ENCODE results near the gene DNAH2.

DNAH2 gene

DNA sequence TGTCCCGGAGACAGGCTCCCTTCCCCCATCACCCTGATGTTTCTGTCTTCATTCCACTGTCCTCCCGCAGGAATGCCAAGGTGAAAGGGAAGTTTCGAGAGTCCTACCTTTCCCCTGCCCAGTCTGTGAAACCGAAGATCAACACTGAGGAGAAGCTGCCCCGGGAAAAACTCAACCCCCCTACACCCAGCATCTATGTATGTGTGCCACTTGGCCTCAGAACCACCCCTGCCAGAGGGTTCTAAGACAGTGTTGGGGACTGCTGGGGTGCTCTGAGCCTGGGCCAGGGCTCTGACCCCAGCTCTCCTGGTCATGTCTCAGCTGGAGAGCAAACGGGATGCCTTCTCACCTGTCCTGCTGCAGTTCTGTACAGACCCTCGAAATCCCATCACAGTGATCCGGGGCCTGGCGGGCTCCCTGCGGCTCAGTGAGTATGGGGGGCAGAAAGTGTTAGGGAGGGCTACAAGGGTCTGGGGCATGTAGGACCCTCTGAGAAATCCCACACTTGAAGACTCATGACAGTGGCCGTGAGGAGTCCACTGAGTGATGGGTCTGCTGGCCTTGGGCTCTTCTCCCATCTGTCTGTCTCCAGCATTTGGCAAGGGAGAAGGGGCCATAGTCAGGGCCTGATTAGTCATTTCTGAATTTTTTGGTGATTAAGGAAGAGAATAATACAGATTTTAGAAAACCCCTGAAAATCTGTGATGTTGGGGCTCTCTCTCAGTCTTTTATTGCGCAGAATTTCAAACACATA lies 132.4 kb downstream of the DNAH2 start:
- Histone ChIP-seq H3K4me3 (ENCODE audit: insufficient read depth, low read depth, low read length) (no peak overlapping the region), H3K27ac (ENCODE audit: insufficient read depth, low read depth, low read length, poor library complexity, severe bottlenecking) (no peak overlapping the region), H3K36me3 (ENCODE audit: control insufficient read depth, insufficient read depth, low read length) (peaks cover 54% of the 10 kb centered on the region), H3K4me1 (ENCODE audit: control insufficient read depth, insufficient read depth, low read length) (peaks cover 22% of the 10 kb centered on the region), H3K9me3 (ENCODE audit: control insufficient read depth, low read length) (no peaks in the 10 kb centered on the region), H3K27me3 (ENCODE audit: control insufficient read depth, insufficient read depth, low read length, poor library complexity, severe bottlenecking) (no peaks in the 10 kb centered on the region)
- 95% methylated on average over 12 of the region's 12 CpGs for WGBS, 2 experiments

DNA sequence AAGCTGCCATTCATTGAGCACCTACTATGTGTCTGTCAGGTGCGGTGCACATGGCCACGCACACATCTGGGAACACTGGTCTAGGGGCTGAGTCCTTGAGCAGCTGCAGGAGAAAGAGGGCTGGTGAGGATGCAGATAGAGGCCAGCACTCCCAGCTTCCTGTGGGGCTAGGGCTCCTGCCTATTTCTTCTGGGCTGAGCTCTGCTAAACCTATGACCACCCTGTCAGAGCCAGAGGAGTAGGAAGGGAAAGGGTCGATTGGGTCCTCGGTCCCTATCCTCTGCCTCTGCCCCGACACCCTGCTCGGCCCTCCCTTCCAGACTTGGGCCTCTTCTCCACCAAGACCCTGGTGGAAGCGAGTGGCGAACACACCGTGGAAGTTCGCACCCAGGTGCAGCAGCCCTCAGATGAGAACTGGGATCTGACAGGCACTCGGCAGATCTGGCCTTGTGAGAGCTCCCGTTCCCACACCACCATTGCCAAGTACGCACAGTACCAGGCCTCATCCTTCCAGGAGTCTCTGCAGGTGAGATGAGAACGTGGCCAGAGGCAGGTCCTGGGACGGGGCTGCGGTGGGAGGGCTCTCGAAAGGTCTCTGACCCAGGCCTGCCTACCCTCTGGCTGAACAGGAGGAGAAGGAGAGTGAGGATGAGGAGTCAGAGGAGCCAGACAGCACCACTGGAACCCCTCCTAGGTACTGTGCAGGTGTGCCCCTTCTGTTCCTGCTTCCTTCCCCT lies 133.3 kb downstream of the DNAH2 start:
- H3K4me1 ChIP-seq (ENCODE audit: control insufficient read depth, insufficient read depth, low read length) = peaks cover 18% of the 10 kb centered on the region
- H3K36me3 ChIP-seq (ENCODE audit: control insufficient read depth, insufficient read depth, low read length) = peaks cover 51% of the 10 kb centered on the region
- no peak overlapping the region for H3K27ac ChIP-seq (ENCODE audit: insufficient read depth, low read depth, low read length, poor library complexity, severe bottlenecking)
- H3K27me3 ChIP-seq (ENCODE audit: control insufficient read depth, insufficient read depth, low read length, poor library complexity, severe bottlenecking) = no peaks in the 10 kb centered on the region
- no peak overlapping the region for H3K4me3 ChIP-seq (ENCODE audit: insufficient read depth, low read depth, low read length)
- H3K9me3 ChIP-seq (ENCODE audit: control insufficient read depth, low read length) = no peaks in the 10 kb centered on the region
- 93 to 94% methylated on average over 17 of the region's 17 CpGs for WGBS, 2 experiments

DNA sequence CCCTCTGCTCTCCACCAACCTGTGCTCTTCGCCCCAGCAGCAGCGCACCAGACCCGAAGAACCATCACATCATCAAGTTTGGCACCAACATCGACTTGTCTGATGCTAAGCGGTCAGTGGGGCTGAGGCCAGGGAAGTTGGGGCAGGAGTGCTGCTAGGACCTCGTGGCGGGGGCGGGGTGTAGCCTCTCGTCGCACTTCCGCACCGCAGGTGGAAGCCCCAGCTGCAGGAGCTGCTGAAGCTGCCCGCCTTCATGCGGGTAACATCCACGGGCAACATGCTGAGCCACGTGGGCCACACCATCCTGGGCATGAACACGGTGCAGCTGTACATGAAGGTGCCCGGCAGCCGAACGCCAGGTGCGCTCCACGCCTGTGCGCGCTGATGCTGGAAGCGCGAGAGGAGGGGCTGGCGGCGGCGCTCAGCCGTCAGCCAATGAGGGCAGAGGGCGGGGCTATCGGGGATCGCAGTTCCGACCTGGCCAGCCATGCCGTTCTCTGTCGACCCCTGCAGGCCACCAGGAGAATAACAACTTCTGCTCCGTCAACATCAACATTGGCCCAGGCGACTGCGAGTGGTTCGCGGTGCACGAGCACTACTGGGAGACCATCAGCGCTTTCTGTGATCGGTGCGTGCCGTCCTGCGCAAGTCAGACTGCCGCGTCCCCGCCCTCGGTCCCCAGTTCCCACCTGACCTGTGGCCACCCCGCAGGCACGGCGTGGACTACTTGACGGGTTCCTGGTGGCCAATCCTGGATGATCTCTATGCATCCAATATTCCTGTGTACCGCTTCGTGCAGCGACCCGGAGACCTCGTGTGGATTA lies 134.1 kb downstream of the DNAH2 start:
- Histone ChIP-seq H3K4me1 (ENCODE audit: control insufficient read depth, insufficient read depth, low read length) (peaks cover 24% of the 10 kb centered on the region), H3K27ac (ENCODE audit: insufficient read depth, low read depth, low read length, poor library complexity, severe bottlenecking) (no peak overlapping the region), H3K4me3 (ENCODE audit: insufficient read depth, low read depth, low read length) (no peak overlapping the region), H3K27me3 (ENCODE audit: control insufficient read depth, insufficient read depth, low read length, poor library complexity, severe bottlenecking) (no peaks in the 10 kb centered on the region), H3K36me3 (ENCODE audit: control insufficient read depth, insufficient read depth, low read length) (peaks cover 48% of the 10 kb centered on the region), H3K9me3 (ENCODE audit: control insufficient read depth, low read length) (no peaks in the 10 kb centered on the region)
- WGBS, 2 experiments = 21 to 23% methylated on average over 60 of the region's 60 CpGs

DNA sequence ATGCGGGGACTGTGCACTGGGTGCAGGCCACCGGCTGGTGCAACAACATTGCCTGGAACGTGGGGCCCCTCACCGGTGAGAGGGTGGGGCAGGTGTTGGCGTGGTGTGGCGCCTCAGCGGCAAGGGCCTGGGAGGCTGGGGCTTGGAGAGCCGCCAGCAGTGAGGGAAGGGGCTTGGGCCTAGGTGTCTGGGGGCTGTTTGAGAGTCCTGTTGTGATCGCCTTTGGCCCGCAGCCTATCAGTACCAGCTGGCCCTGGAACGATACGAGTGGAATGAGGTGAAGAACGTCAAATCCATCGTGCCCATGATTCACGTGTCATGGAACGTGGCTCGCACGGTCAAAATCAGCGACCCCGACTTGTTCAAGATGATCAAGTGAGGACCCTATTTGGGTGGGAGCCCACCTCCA lies 134.7 kb downstream of the DNAH2 start:
- Histone ChIP-seq H3K4me1 (ENCODE audit: control insufficient read depth, insufficient read depth, low read length) (peaks cover 25% of the 10 kb centered on the region), H3K27ac (ENCODE audit: insufficient read depth, low read depth, low read length, poor library complexity, severe bottlenecking) (no peak overlapping the region), H3K36me3 (ENCODE audit: control insufficient read depth, insufficient read depth, low read length) (peaks cover 41% of the 10 kb centered on the region), H3K9me3 (ENCODE audit: control insufficient read depth, low read length) (no peaks in the 10 kb centered on the region), H3K27me3 (ENCODE audit: control insufficient read depth, insufficient read depth, low read length, poor library complexity, severe bottlenecking) (no peaks in the 10 kb centered on the region), H3K4me3 (ENCODE audit: insufficient read depth, low read depth, low read length) (no peak overlapping the region)
- 89% methylated on average over 20 of the region's 20 CpGs for WGBS, 2 experiments

DNA sequence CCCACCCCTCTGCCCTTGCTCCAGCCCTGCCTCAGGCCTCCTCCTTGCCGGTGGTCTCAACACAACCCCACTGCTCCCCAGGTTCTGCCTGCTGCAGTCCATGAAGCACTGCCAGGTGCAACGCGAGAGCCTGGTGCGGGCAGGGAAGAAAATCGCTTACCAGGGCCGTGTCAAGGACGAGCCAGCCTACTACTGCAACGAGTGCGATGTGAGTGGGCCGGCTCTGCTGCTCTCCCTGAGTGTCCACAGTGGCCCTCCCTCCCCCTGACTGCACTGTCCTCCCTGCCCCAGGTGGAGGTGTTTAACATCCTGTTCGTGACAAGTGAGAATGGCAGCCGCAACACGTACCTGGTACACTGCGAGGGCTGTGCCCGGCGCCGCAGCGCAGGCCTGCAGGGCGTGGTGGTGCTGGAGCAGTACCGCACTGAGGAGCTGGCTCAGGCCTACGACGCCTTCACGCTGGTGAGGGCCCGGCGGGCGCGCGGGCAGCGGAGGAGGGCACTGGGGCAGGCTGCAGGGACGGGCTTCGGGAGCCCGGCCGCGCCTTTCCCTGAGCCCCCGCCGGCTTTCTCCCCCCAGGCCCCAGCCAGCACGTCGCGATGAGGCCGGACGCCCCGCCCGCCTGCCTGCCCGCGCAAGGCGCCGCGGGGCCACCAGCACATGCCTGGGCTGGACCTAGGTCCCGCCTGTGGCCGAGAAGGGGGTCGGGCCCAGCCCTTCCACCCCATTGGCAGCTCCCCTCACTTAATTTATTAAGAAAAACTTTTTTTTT lies 135.6 kb downstream of the DNAH2 start:
- Histone ChIP-seq H3K27ac (ENCODE audit: insufficient read depth, low read depth, low read length, poor library complexity, severe bottlenecking) (no peak overlapping the region), H3K36me3 (ENCODE audit: control insufficient read depth, insufficient read depth, low read length) (peaks cover 36% of the 10 kb centered on the region), H3K4me3 (ENCODE audit: insufficient read depth, low read depth, low read length) (no peak overlapping the region), H3K4me1 (ENCODE audit: control insufficient read depth, insufficient read depth, low read length) (peaks cover 25% of the 10 kb centered on the region), H3K9me3 (ENCODE audit: control insufficient read depth, low read length) (no peaks in the 10 kb centered on the region), H3K27me3 (ENCODE audit: control insufficient read depth, insufficient read depth, low read length, poor library complexity, severe bottlenecking) (no peaks in the 10 kb centered on the region)
- 67 to 72% methylated on average over 50 to 51 of the region's 51 CpGs for WGBS, 2 experiments

DNA sequence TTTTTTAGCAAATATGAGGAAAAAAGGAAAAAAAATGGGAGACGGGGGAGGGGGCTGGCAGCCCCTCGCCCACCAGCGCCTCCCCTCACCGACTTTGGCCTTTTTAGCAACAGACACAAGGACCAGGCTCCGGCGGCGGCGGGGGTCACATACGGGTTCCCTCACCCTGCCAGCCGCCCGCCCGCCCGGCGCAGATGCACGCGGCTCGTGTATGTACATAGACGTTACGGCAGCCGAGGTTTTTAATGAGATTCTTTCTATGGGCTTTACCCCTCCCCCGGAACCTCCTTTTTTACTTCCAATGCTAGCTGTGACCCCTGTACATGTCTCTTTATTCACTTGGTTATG lies 136.1 kb downstream of the DNAH2 start:
- Histone ChIP-seq H3K27ac (ENCODE audit: insufficient read depth, low read depth, low read length, poor library complexity, severe bottlenecking) (no peak overlapping the region), H3K4me3 (ENCODE audit: insufficient read depth, low read depth, low read length) (no peak overlapping the region), H3K4me1 (ENCODE audit: control insufficient read depth, insufficient read depth, low read length) (peaks cover 26% of the 10 kb centered on the region), H3K36me3 (ENCODE audit: control insufficient read depth, insufficient read depth, low read length) (peaks cover 31% of the 10 kb centered on the region), H3K27me3 (ENCODE audit: control insufficient read depth, insufficient read depth, low read length, poor library complexity, severe bottlenecking) (no peaks in the 10 kb centered on the region), H3K9me3 (ENCODE audit: control insufficient read depth, low read length) (no peaks in the 10 kb centered on the region)
- WGBS, 2 experiments = 44 to 52% methylated on average over 21 of the region's 21 CpGs

DNA sequence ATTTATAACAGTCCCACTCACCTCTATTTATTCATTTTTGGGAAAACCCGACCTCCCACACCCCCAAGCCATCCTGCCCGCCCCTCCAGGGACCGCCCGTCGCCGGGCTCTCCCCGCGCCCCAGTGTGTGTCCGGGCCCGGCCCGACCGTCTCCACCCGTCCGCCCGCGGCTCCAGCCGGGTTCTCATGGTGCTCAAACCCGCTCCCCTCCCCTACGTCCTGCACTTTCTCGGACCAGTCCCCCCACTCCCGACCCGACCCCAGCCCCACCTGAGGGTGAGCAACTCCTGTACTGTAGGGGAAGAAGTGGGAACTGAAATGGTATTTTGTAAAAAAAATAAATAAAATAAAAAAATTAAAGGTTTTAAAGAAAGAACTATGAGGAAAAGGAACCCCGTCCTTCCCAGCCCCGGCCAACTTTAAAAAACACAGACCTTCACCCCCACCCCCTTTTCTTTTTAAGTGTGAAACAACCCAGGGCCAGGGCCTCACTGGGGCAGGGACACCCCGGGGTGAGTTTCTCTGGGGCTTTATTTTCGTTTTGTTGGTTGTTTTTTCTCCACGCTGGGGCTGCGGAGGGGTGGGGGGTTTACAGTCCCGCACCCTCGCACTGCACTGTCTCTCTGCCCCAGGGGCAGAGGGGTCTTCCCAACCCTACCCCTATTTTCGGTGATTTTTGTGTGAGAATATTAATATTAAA lies 136.7 kb downstream of the DNAH2 start:
- WGBS, 2 experiments = 5% methylated on average over 23 to 27 of the region's 31 CpGs
- peak overlapping the region; percentile 58 for H3K27ac ChIP-seq (ENCODE audit: insufficient read depth, low read depth, low read length, poor library complexity, severe bottlenecking)
- H3K27me3 ChIP-seq (ENCODE audit: control insufficient read depth, insufficient read depth, low read length, poor library complexity, severe bottlenecking) = no peaks in the 10 kb centered on the region
- peaks cover 32% of the 10 kb centered on the region for H3K4me1 ChIP-seq (ENCODE audit: control insufficient read depth, insufficient read depth, low read length)
- H3K36me3 ChIP-seq (ENCODE audit: control insufficient read depth, insufficient read depth, low read length) = peaks cover 25% of the 10 kb centered on the region
- H3K4me3 ChIP-seq (ENCODE audit: insufficient read depth, low read depth, low read length) = peak overlapping the region; percentile 74
- H3K9me3 ChIP-seq (ENCODE audit: control insufficient read depth, low read length) = no peaks in the 10 kb centered on the region

DNA sequence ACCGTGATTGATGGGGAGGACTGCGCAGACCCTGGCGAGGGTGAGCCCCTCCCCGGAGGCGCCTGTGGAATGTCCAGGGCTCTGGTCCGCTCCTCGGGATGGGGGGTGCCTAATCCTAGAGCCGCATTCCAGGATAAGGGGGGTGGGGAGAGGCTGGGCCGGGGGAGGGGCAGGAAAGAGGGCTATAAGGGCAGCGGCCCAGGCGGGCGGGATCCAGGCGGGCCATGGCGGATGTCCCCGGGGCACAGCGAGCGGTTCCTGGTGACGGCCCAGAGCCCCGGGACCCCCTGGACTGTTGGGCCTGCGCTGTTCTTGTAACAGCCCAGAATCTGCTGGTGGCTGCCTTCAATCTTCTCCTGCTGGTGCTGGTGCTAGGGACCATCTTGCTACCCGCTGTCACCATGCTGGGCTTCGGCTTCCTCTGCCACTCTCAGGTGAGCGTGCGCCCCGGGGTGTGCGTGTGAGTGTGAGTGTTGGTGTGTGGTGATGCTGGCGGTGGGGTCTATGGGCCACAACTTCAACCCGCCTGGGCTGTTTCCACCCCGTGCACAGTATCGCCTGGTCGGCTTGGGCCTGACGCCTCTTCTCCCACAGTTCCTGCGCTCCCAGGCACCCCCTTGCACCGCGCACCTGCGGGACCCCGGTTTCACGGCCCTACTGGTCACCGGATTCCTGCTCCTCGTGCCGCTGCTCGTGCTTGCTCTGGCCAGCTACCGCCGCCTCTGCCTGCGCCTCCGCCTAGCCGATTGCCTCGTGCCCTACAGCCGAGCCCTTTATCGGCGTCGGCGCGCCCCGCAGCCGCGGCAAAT lies 137.5 kb downstream of the DNAH2 start, which contains the start of gene TMEM88:
Gene TMEM88 (plus strand): TSS at position 216 of the 809 bp plus-strand sequence. CDS start 9 bp downstream, at position 225.
- Histone ChIP-seq H3K27me3 (ENCODE audit: control insufficient read depth, insufficient read depth, low read length, poor library complexity, severe bottlenecking) (no peaks in the 10 kb centered on the region), H3K27ac (ENCODE audit: insufficient read depth, low read depth, low read length, poor library complexity, severe bottlenecking) (peak within 1 kb of the TSS; percentile 58), H3K4me1 (ENCODE audit: control insufficient read depth, insufficient read depth, low read length) (peaks cover 32% of the 10 kb centered on the region), H3K36me3 (ENCODE audit: control insufficient read depth, insufficient read depth, low read length) (peaks cover 17% of the 10 kb centered on the region), H3K9me3 (ENCODE audit: control insufficient read depth, low read length) (no peaks in the 10 kb centered on the region), H3K4me3 (ENCODE audit: insufficient read depth, low read depth, low read length) (peak within 1 kb of the TSS; percentile 74)
- 1% methylated on average over 57 of the region's 57 CpGs for WGBS, 2 experiments

DNA sequence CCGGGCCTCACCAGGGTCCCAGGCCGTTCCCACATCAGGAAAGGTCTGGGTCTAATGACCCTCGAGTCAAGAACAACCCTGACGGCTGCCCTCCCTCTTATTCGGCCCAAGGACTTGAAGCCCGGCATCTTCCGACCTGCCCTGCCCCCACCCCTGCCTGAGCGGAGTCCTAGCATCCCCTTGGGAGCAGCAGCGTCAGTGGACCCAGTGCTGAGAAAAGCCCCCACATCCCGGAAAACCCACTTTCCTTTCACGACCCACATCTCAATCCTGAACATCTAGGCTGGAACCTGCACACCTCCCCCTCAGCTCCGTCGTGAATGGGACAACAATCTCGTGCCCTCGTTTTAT lies 138.1 kb downstream of the DNAH2 start:
- H3K9me3 ChIP-seq (ENCODE audit: control insufficient read depth, low read length) = no peaks in the 10 kb centered on the region
- H3K4me3 ChIP-seq (ENCODE audit: insufficient read depth, low read depth, low read length) = peak overlapping the region; percentile 74
- WGBS, 2 experiments = 1 to 2% methylated on average over 15 of the region's 15 CpGs
- peaks cover 32% of the 10 kb centered on the region for H3K4me1 ChIP-seq (ENCODE audit: control insufficient read depth, insufficient read depth, low read length)
- no peaks in the 10 kb centered on the region for H3K27me3 ChIP-seq (ENCODE audit: control insufficient read depth, insufficient read depth, low read length, poor library complexity, severe bottlenecking)
- peaks cover 13% of the 10 kb centered on the region for H3K36me3 ChIP-seq (ENCODE audit: control insufficient read depth, insufficient read depth, low read length)
- H3K27ac ChIP-seq (ENCODE audit: insufficient read depth, low read depth, low read length, poor library complexity, severe bottlenecking) = no peak overlapping the region

Measured in ectodermal cell (in vitro differentiated cells).